PC-3 (cell line): ENCODE data around the gene PARD6B.

Source experiments
- CTCF ChIP-seq: fragments of 300-600 bp; sonication (generic); conservative IDR thresholded peaks from 2 replicates; pipeline ENCODE4 v1.5.1; 2017; ENCODE audit warnings: antibody characterized with exemption, low read depth, mild to moderate bottlenecking, low read length
- EZH2 ChIP-seq: fragments of 300-600 bp; sonication (generic); IDR thresholded peaks from one replicate; pipeline ENCODE4 v1.6.1; 2017; ENCODE audit warnings: antibody characterized with exemption, mild to moderate bottlenecking, low read length; ENCODE audit not compliant: unreplicated experiment
- EZH2phosphoT487 ChIP-seq: fragments of 300-600 bp; sonication (generic); IDR thresholded peaks from 2 replicates; pipeline ENCODE4 v1.6.1; 2018; ENCODE audit warnings: mild to moderate bottlenecking, antibody characterized with exemption, low read length, borderline replicate concordance

DNA sequence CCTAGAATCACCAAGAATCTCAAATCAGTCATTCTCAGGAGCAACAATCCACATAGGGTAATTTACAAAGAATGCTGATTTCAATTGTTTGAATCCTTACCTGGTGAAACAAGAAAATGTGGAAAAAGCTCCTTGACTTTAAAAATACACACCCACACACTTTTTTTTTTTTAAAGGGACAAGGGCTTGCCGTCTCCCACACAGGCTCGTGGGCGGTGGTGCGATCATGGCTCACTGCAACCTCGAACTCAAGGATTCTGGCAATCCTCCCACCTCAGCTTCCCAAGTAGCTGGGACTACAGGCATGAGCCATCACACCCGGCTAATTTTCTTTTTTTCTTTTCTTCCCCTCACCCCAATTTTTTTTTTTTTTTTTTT lies 30.7 kb downstream of the PARD6B start:
- no peak for TF ChIP-seq CTCF
- TF ChIP-seq EZH2 = no peak
- TF ChIP-seq EZH2phosphoT487 = no peak
